Testis (tissue), 2 donors: ENCODE measurements around the gene ABHD2.

ENCODE experiments used
- CTCF ChIP-seq, 3 experiments: fragments of 450-650 bp in 2 of 3; fragments of 200-600 bp in 1 of 3; sonication (generic) in 1 of 3; IDR thresholded peaks; one replicate each; pipeline ENCODE4 v1.5.1; 2016 to 2019; ENCODE audit warnings: antibody characterized with exemption in 3 of 3, mild to moderate bottlenecking in 2 of 3, moderate library complexity in 1 of 3
- POLR2A ChIP-seq: fragments of 450-650 bp; IDR thresholded peaks from one replicate; pipeline ENCODE4 v1.6.1; 2017; ENCODE audit warnings: antibody characterized with exemption, mild to moderate bottlenecking, moderate library complexity

- TF ChIP-seq POLR2A: no peak
- TF ChIP-seq CTCF (IDR thresholded peaks at IDR 0.05): no peak
Observed at GRCh38 chr15:89143503-89144162, 55.4 kb downstream of the ABHD2 start.
